H9 (cell line): ENCODE measurements around the gene ZIK1. TPM values are rescaled to one million over a fixed set of nuclear protein-coding genes. Genes with fewer than 3 reads are reported as not detected.
A peak's percentile ranks its signal among the peaks of the same experiment; 100 is the strongest.

Source experiments
- DNase-seq: peaks from one replicate; pipeline ENCODE4 v3.0.0-alpha.2; 2017
- H2AFZ ChIP-seq: one replicate; pipeline ENCODE4 v1.6.1; 2013; ENCODE audit warnings: mild to moderate bottlenecking, low read length, control low read depth, moderate library complexity
- H2AK5ac ChIP-seq: 2 replicates; pipeline ENCODE4 v1.6.1; 2013; ENCODE audit warnings: low read length, control low read depth, mixed read lengths; ENCODE audit not compliant: insufficient read length
- H2BK120ac ChIP-seq: one replicate; pipeline ENCODE4 v1.6.1; 2013; ENCODE audit warnings: low read depth, mild to moderate bottlenecking, low read length, control low read depth, inconsistent platforms; ENCODE audit not compliant: poor library complexity, severe bottlenecking
- H2BK12ac ChIP-seq: 2 replicates; pipeline ENCODE4 v1.6.1; 2013; ENCODE audit warnings: low read length, control low read depth, mixed read lengths, low read depth; ENCODE audit not compliant: insufficient read length
- H2BK15ac ChIP-seq: 2 replicates; pipeline ENCODE4 v1.6.1; 2013; ENCODE audit warnings: low read depth, low read length, control low read depth
- H2BK20ac ChIP-seq: one replicate; pipeline ENCODE4 v1.6.1; 2013; ENCODE audit warnings: low read depth, mild to moderate bottlenecking, low read length, control low read depth, inconsistent platforms; ENCODE audit not compliant: poor library complexity, severe bottlenecking
- H2BK5ac ChIP-seq: 2 replicates; pipeline ENCODE4 v1.6.1; 2013; ENCODE audit warnings: low read length, control low read depth, mixed read lengths; ENCODE audit not compliant: insufficient read length
- H3K14ac ChIP-seq: 2 replicates; pipeline ENCODE4 v1.6.1; 2013; ENCODE audit warnings: low read length, control low read depth; ENCODE audit not compliant: insufficient read depth
- H3K18ac ChIP-seq: 2 replicates; pipeline ENCODE4 v1.6.1; 2013; ENCODE audit warnings: low read depth, mild to moderate bottlenecking, mixed read lengths, low read length, control low read depth; ENCODE audit not compliant: insufficient read length
- H3K23ac ChIP-seq: 2 replicates; pipeline ENCODE4 v1.6.1; 2013; ENCODE audit warnings: low read length, control low read depth, mixed read lengths, low read depth; ENCODE audit not compliant: insufficient read length
- H3K23me2 ChIP-seq: 2 replicates; pipeline ENCODE4 v1.6.1; 2013; ENCODE audit warnings: low read depth, mild to moderate bottlenecking, mixed read lengths, low read length, control low read depth; ENCODE audit not compliant: insufficient read length, poor library complexity, severe bottlenecking
- H3K27ac ChIP-seq: 2 replicates; pipeline ENCODE4 v1.5.1; 2013; ENCODE audit warnings: low read length, control low read depth, mixed read lengths, low read depth; ENCODE audit not compliant: insufficient read length
- H3K27me3 ChIP-seq: 2 replicates; pipeline ENCODE4 v1.6.1; 2013; ENCODE audit warnings: low read length, control low read depth, inconsistent platforms; ENCODE audit not compliant: insufficient read depth
- H3K4ac ChIP-seq: 2 replicates; pipeline ENCODE4 v1.6.1; 2013; ENCODE audit warnings: low read depth, mild to moderate bottlenecking, control low read depth, inconsistent platforms, low read length, moderate library complexity
- H3K4me1 ChIP-seq: 2 replicates; pipeline ENCODE4 v1.6.1; 2013; ENCODE audit warnings: low read length, control low read depth, inconsistent platforms; ENCODE audit not compliant: insufficient read depth
- H3K4me2 ChIP-seq: 2 replicates; pipeline ENCODE4 v1.6.1; 2013; ENCODE audit warnings: low read length, control low read depth, mixed read lengths; ENCODE audit not compliant: insufficient read length, insufficient read depth
- H3K56ac ChIP-seq: 2 replicates; pipeline ENCODE4 v1.6.1; 2013; ENCODE audit warnings: low read depth, mild to moderate bottlenecking, mixed read lengths, low read length, control low read depth; ENCODE audit not compliant: insufficient read length
- H3K79me1 ChIP-seq: 2 replicates; pipeline ENCODE4 v1.6.1; 2013; ENCODE audit warnings: low read depth, mild to moderate bottlenecking, moderate library complexity, low read length, control low read depth, inconsistent platforms; ENCODE audit not compliant: insufficient read depth, poor library complexity, severe bottlenecking
- H3K79me2 ChIP-seq: 2 replicates; pipeline ENCODE4 v1.6.1; 2013; ENCODE audit warnings: low read length, control low read depth, inconsistent platforms; ENCODE audit not compliant: insufficient read depth
- H3K9ac ChIP-seq: 2 replicates; pipeline ENCODE4 v1.6.1; 2013; ENCODE audit warnings: low read length, control low read depth, mixed read lengths; ENCODE audit not compliant: insufficient read length; ENCODE audit errors: extremely low read depth
- H3K9me3 ChIP-seq: one replicate; pipeline ENCODE4 v1.6.1; 2013; ENCODE audit warnings: low read depth, low read length, inconsistent platforms; ENCODE audit not compliant: control insufficient read depth
- H3T11ph ChIP-seq: one replicate; pipeline ENCODE4 v1.6.1; 2013; ENCODE audit warnings: mild to moderate bottlenecking, low read length, control low read depth, inconsistent platforms
- H4K20me1 ChIP-seq: one replicate; pipeline ENCODE4 v1.6.1; 2013; ENCODE audit not compliant: control insufficient read depth, insufficient read length, insufficient read depth
- H4K5ac ChIP-seq: 2 replicates; pipeline ENCODE4 v1.6.1; 2013; ENCODE audit warnings: low read depth, mild to moderate bottlenecking, mixed read lengths, low read length, control low read depth; ENCODE audit not compliant: insufficient read length
- H4K8ac ChIP-seq: replicated peaks from 2 replicates; pipeline ENCODE4 v1.6.1; 2013; ENCODE audit warnings: low read length, control low read depth, mixed read lengths, low read depth; ENCODE audit not compliant: insufficient read length
- H4K91ac ChIP-seq: 2 replicates; pipeline ENCODE4 v1.6.1; 2013; ENCODE audit warnings: low read depth, mild to moderate bottlenecking, moderate library complexity, mixed read lengths, low read length, control low read depth; ENCODE audit not compliant: insufficient read length
- H3K27ac Mint-ChIP-seq, 3 experiments: 2 replicates in 2 of 3; 3 replicates in 1 of 3; pipeline ENCODE4 v1.8.0; 2020 to 2021; ENCODE audit warnings: mixed read lengths in 3 of 3, mild to moderate bottlenecking in 1 of 3, moderate library complexity in 1 of 3
- H3K27me3 Mint-ChIP-seq: 2 replicates; pipeline ENCODE4 v1.8.0; 2021; ENCODE audit warnings: low read depth, mild to moderate bottlenecking, moderate library complexity, mixed read lengths
- H3K36me3 Mint-ChIP-seq, 3 experiments: 2 replicates in 2 of 3; 3 replicates in 1 of 3; pipeline ENCODE4 v1.8.0; 2020 to 2021; ENCODE audit warnings: low read depth in 3 of 3, mixed read lengths in 3 of 3; ENCODE audit not compliant: insufficient read depth in 1 of 3
- H3K4me1 Mint-ChIP-seq, 2 experiments: 2 replicates each; pipeline ENCODE4 v1.8.0; 2020; ENCODE audit warnings: mixed read lengths in 2 of 2
- H3K4me3 Mint-ChIP-seq, 2 experiments: 2 replicates in 1 of 2; 3 replicates in 1 of 2; pipeline ENCODE4 v1.8.0; 2020 to 2021; ENCODE audit warnings: mild to moderate bottlenecking in 2 of 2, mixed read lengths in 2 of 2, moderate library complexity in 1 of 2
- H3K9me3 Mint-ChIP-seq, 2 experiments: 2 replicates in 1 of 2; 3 replicates in 1 of 2; pipeline ENCODE4 v1.8.0; 2020; ENCODE audit warnings: mild to moderate bottlenecking in 2 of 2, mixed read lengths in 2 of 2, moderate library complexity in 1 of 2
- CTCF ChIP-seq: fragments of 200-600 bp; sonication (generic); conservative IDR thresholded peaks from 3 replicates; pipeline ENCODE4 v1.8.0; 2021; ENCODE audit warnings: antibody characterized with exemption, mild to moderate bottlenecking
- total RNA-seq: library from RNA; stranded (reverse); gene quantifications from 2 replicates; pipeline ENCODE4 v1.2.1, GENCODE V29; 2021

The ZIK1 gene
- total RNA-seq, 1 experiment from 2014 or later = 27.8 TPM

- Histone ChIP-seq H2BK120ac (no peak overlapping the region), H3K23ac (no peak overlapping the region), H4K8ac (no peak overlapping the region), H2BK20ac (no peak overlapping the region), H3K56ac (no peak overlapping the region), H3K18ac (no peak overlapping the region), H4K5ac (no peak overlapping the region), H2BK5ac (no peak overlapping the region), H3K79me1 (no peaks in the 10 kb centered on the region), H3K79me2 (peaks cover 9% of the 10 kb centered on the region; the same call in 1 of the 2 replicates), H2AFZ (no peak overlapping the region), H3K4me2 (no peak overlapping the region), H4K91ac (no peak overlapping the region), H2AK5ac (no peak overlapping the region), H3K14ac (no peak overlapping the region), H3K23me2 (peaks cover 10% of the 10 kb centered on the region), H3T11ph (no peak overlapping the region), H3K4ac (no peak overlapping the region), H3K27ac (no peak overlapping the region), H2BK15ac (no peak overlapping the region), H3K27me3 (no peaks in the 10 kb centered on the region), H3K9me3 (peaks cover 58% of the 10 kb centered on the region), H2BK12ac (no peak overlapping the region), H3K4me1 (peaks cover 6% of the 10 kb centered on the region), H4K20me1 (no peaks in the 10 kb centered on the region), H3K9ac (no peak overlapping the region)
- H3K27ac Mint-ChIP-seq = no peak overlapping the region
- peaks cover 8 to 11% of the 10 kb centered on the region in 2 experiments; a peak in 3 of 4 replicates for H3K4me1 Mint-ChIP-seq
- peaks cover 10% of the 10 kb centered on the region for H3K27me3 Mint-ChIP-seq
- DNase-seq = no peak
- H3K9me3 Mint-ChIP-seq = peaks cover 80 to 81% of the 10 kb centered on the region in 2 experiments
- peak overlapping the region in 1 of 2 experiments; percentile 22; a peak in 1 of 5 replicates for H3K4me3 Mint-ChIP-seq
- peaks cover 65 to 72% (median 65%) of the 10 kb centered on the region in 3 experiments for H3K36me3 Mint-ChIP-seq
- TF ChIP-seq CTCF = no peak
Observed at GRCh38 chr19:57576661-57577060, 7.3 kb upstream of the ZIK1 start.
